Activated effector memory CD4-positive, alpha-beta T cell treated with Interleukin-2 at 50 U/mL for 16 hours (primary cell): ENCODE measurements around the gene CCDC9B.

Source experiments
- DNase-seq: peaks from one replicate; pipeline ENCODE4 v3.0.0-alpha.2; 2020

The CCDC9B gene

GRCh38 chr15:40328176-40328575 is 12.6 kb downstream of the CCDC9B start:
- DNase-seq, result no peak

- DNase-seq, result no peak
These were observed 13.3 kb downstream of the CCDC9B start for GRCh38 chr15:40327457-40327856.

GRCh38 chr15:40325700-40326099 is 15.0 kb downstream of the CCDC9B start:
- no peak for DNase-seq

- DNase-seq, result no peak
These were observed 15.6 kb downstream of the CCDC9B start for GRCh38 chr15:40325188-40325587.

GRCh38 chr15:40323953-40324937 is 16.5 kb downstream of the CCDC9B start:
- no peak for DNase-seq

GRCh38 chr15:40323239-40323952 is 17.3 kb downstream of the CCDC9B start, which contains the start of gene INAFM2:
TSS of gene INAFM2 (plus strand) at chr15:40323692. CDS start at chr15:40324056, 364 bp downstream.
- peak; percentile 84 for DNase-seq

GRCh38 chr15:40322531-40323238 is 18.1 kb downstream of the CCDC9B start:
- no peak for DNase-seq

GRCh38 chr15:40320931-40321371 is 19.8 kb downstream of the CCDC9B start:
- DNase-seq, result peak; percentile 22

GRCh38 chr15:40320409-40320808 is 20.3 kb downstream of the CCDC9B start:
- no peak for DNase-seq

- no peak for DNase-seq
These were observed 23.2 kb downstream of the CCDC9B start for GRCh38 chr15:40317580-40317979.

GRCh38 chr15:40316931-40317330 is 23.8 kb downstream of the CCDC9B start:
- no peak for DNase-seq

- no peak for DNase-seq
These were observed 25.9 kb downstream of the CCDC9B start for GRCh38 chr15:40314723-40315276.

GRCh38 chr15:40313531-40314398 is 27.0 kb downstream of the CCDC9B start:
- no peak for DNase-seq

GRCh38 chr15:40312370-40313158 is 28.2 kb downstream of the CCDC9B start:
- DNase-seq, result no peak

- no peak for DNase-seq
These were observed 29.7 kb downstream of the CCDC9B start for GRCh38 chr15:40310993-40311392.

- DNase-seq, result peak; percentile 46
These were observed 30.5 kb downstream of the CCDC9B start for GRCh38 chr15:40310001-40310959.

GRCh38 chr15:40309344-40309862 is 31.3 kb downstream of the CCDC9B start:
- no peak for DNase-seq

GRCh38 chr15:40307421-40308211 is 33.1 kb downstream of the CCDC9B start, which contains the start of gene PLCB2:
TSS of gene PLCB2 (minus strand) at chr15:40307935. CDS start at chr15:40307672, 263 bp downstream.
- DNase-seq, result peak; percentile 68
